ENCODE measurements around the gene PRPF38B.

The PRPF38B gene

GRCh38 chr1:108719656-108720435, 27.7 kb downstream of the PRPF38B start:
- no peak for TF ChIP-seq EZH2phosphoT487 (IDR thresholded peaks at IDR 0.05; ENCODE audit: low read depth)
- TF ChIP-seq, protein P1, sequence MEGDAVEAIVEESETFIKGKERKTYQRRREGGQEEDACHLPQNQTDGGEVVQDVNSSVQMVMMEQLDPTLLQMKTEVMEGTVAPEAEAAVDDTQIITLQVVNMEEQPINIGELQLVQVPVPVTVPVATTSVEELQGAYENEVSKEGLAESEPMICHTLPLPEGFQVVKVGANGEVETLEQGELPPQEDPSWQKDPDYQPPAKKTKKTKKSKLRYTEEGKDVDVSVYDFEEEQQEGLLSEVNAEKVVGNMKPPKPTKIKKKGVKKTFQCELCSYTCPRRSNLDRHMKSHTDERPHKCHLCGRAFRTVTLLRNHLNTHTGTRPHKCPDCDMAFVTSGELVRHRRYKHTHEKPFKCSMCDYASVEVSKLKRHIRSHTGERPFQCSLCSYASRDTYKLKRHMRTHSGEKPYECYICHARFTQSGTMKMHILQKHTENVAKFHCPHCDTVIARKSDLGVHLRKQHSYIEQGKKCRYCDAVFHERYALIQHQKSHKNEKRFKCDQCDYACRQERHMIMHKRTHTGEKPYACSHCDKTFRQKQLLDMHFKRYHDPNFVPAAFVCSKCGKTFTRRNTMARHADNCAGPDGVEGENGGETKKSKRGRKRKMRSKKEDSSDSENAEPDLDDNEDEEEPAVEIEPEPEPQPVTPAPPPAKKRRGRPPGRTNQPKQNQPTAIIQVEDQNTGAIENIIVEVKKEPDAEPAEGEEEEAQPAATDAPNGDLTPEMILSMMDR (IDR thresholded peaks at IDR 0.05; ENCODE audit: low read depth, low read length) = no peak
- Histone ChIP-seq H2AFZ (ENCODE audit: low read depth, low read length) (no peak overlapping the region), H3K4me2 (ENCODE audit: low read length) (no peak overlapping the region), H4K20me1 (ENCODE audit: insufficient read depth, low read length) (no peaks in the 10 kb centered on the region), H3K27me3 (ENCODE audit: low read depth, low read length) (no peaks in the 10 kb centered on the region), H3K4me1 (ENCODE audit: low read length) (peaks cover 8% of the 10 kb centered on the region), H3K36me3 (replicated peaks; ENCODE audit: low read depth, low read length) (no peaks in the 10 kb centered on the region), H3K9me3 (ENCODE audit: insufficient read depth, low read length) (no peaks in the 10 kb centered on the region), H3K4me3 (ENCODE audit: low read length) (no peak overlapping the region), H3K79me2 (ENCODE audit: low read length) (no peaks in the 10 kb centered on the region), H3K27ac (ENCODE audit: low read length) (no peak overlapping the region), H3K9ac (ENCODE audit: low read length) (no peak overlapping the region)

GRCh38 chr1:108722292-108722691, 30.2 kb downstream of the PRPF38B start:
- H4K20me1 ChIP-seq (ENCODE audit: insufficient read depth, low read length) = no peaks in the 10 kb centered on the region
- no peak overlapping the region for H3K27ac ChIP-seq (ENCODE audit: low read length)

DNA sequence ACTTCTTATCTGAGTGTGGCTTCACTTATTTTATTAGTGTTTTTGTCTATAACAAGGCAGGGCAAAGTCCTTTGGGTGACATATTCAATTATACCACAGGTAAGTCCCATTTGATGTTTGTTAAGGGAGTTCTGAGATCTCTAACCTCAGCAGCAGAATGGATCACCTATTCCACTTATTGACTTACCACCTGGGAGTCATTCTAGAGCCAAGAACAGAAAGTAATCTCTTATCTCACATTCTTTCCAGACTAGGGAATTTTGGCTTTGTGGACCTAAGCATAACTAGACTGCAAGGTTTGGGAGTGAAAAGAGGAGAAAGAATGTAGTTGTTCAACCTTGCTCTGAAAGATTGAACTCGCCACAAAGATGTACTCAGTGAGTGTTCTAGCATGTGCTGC, 33.8 kb downstream of the PRPF38B start:
- Histone ChIP-seq H3K27ac (ENCODE audit: low read length) (no peak overlapping the region), H3K27me3 (ENCODE audit: low read depth, low read length) (no peaks in the 10 kb centered on the region), H3K4me2 (ENCODE audit: low read length) (no peak overlapping the region), H3K9ac (ENCODE audit: low read length) (no peak overlapping the region), H3K9me3 (ENCODE audit: insufficient read depth, low read length) (no peaks in the 10 kb centered on the region), H2AFZ (ENCODE audit: low read depth, low read length) (no peak overlapping the region), H3K4me1 (ENCODE audit: low read length) (peaks cover 8% of the 10 kb centered on the region), H4K20me1 (ENCODE audit: insufficient read depth, low read length) (no peaks in the 10 kb centered on the region), H3K79me2 (ENCODE audit: low read length) (no peaks in the 10 kb centered on the region), H3K36me3 (replicated peaks; ENCODE audit: low read depth, low read length) (no peaks in the 10 kb centered on the region), H3K4me3 (ENCODE audit: low read length) (no peak overlapping the region)
- no peak for TF ChIP-seq EZH2phosphoT487 (IDR thresholded peaks at IDR 0.05; ENCODE audit: low read depth)
- TF ChIP-seq, protein P1 (IDR thresholded peaks at IDR 0.05; ENCODE audit: low read depth, low read length) = no peak

More at GRCh38 chr1:108722292-108722691, 30.2 kb downstream of the PRPF38B start:
- H3K9me3 ChIP-seq (ENCODE audit: insufficient read depth, low read length) = no peaks in the 10 kb centered on the region
- H3K4me3 ChIP-seq (ENCODE audit: low read length) = peak overlapping the region; percentile 20; the same call in 1 of the 2 replicates
- no peak for TF ChIP-seq EZH2phosphoT487 (IDR thresholded peaks at IDR 0.05; ENCODE audit: low read depth)
- TF ChIP-seq, protein P1 (IDR thresholded peaks at IDR 0.05; ENCODE audit: low read depth, low read length) = no peak
- H2AFZ ChIP-seq (ENCODE audit: low read depth, low read length) = no peak overlapping the region
- no peak overlapping the region for H3K9ac ChIP-seq (ENCODE audit: low read length)
- no peaks in the 10 kb centered on the region for H3K36me3 ChIP-seq (replicated peaks; ENCODE audit: low read depth, low read length)
- no peaks in the 10 kb centered on the region for H3K27me3 ChIP-seq (ENCODE audit: low read depth, low read length)
- no peaks in the 10 kb centered on the region for H3K79me2 ChIP-seq (ENCODE audit: low read length)
- H3K4me1 ChIP-seq (ENCODE audit: low read length) = peaks cover 8% of the 10 kb centered on the region
- peak overlapping the region; percentile 55 for H3K4me2 ChIP-seq (ENCODE audit: low read length)

- Histone ChIP-seq H2AFZ (ENCODE audit: low read depth, low read length) (no peak overlapping the region), H3K9me3 (ENCODE audit: insufficient read depth, low read length) (no peaks in the 10 kb centered on the region), H4K20me1 (ENCODE audit: insufficient read depth, low read length) (no peaks in the 10 kb centered on the region), H3K9ac (ENCODE audit: low read length) (no peak overlapping the region), H3K4me1 (ENCODE audit: low read length) (no peaks in the 10 kb centered on the region), H3K4me2 (ENCODE audit: low read length) (no peak overlapping the region), H3K27me3 (ENCODE audit: low read depth, low read length) (no peaks in the 10 kb centered on the region), H3K27ac (ENCODE audit: low read length) (no peak overlapping the region), H3K4me3 (ENCODE audit: low read length) (no peak overlapping the region), H3K36me3 (replicated peaks; ENCODE audit: low read depth, low read length) (no peaks in the 10 kb centered on the region), H3K79me2 (ENCODE audit: low read length) (no peaks in the 10 kb centered on the region)
- TF ChIP-seq, protein P1 (IDR thresholded peaks at IDR 0.05; ENCODE audit: low read depth, low read length) = no peak
- TF ChIP-seq EZH2phosphoT487 (IDR thresholded peaks at IDR 0.05; ENCODE audit: low read depth) = no peak
These were observed 36.3 kb downstream of the PRPF38B start for GRCh38 chr1:108728327-108728923.

Measured in OCI-LY3 (cell line).